ENCODE data around the gene LRFN3.
"Not testable (repeated sequence)": the region's sequence is repeated elsewhere in the genome, so short reads cannot be mapped to it uniquely, and the experiment has no call there.

The LRFN3 gene

GRCh38 chr19:35975608-35976214, 39.5 kb downstream of the LRFN3 start:
- DNase-seq (ENCODE audit: low read depth), result no peak

- DNase-seq (ENCODE audit: low read depth), result no peak
Measured at GRCh38 chr19:35977446-35978222, 41.5 kb downstream of the LRFN3 start.

GRCh38 chr19:35978271-35978670, 42.1 kb downstream of the LRFN3 start:
- no peak for DNase-seq (ENCODE audit: low read depth)

GRCh38 chr19:35978832-35979365, 42.7 kb downstream of the LRFN3 start:
- no peak for DNase-seq (ENCODE audit: low read depth)

- not testable (repeated sequence) for DNase-seq (ENCODE audit: low read depth)
Measured at GRCh38 chr19:35980997-35981396, 44.8 kb downstream of the LRFN3 start.

GRCh38 chr19:35983177-35983576, 47.0 kb downstream of the LRFN3 start:
- DNase-seq (ENCODE audit: low read depth), result no peak

- DNase-seq (ENCODE audit: low read depth), result no peak
Measured at GRCh38 chr19:35986111-35986510, 49.9 kb downstream of the LRFN3 start.

- no peak for DNase-seq (ENCODE audit: low read depth)
Measured at GRCh38 chr19:35986664-35987570, 50.7 kb downstream of the LRFN3 start.

- DNase-seq (ENCODE audit: low read depth), result no peak
Measured at GRCh38 chr19:35987571-35987896, 51.4 kb downstream of the LRFN3 start.

GRCh38 chr19:35988824-35989223, 52.6 kb downstream of the LRFN3 start:
- DNase-seq (ENCODE audit: low read depth), result no peak

GRCh38 chr19:35990156-35990555, 54.0 kb downstream of the LRFN3 start:
- DNase-seq (ENCODE audit: low read depth), result no peak

GRCh38 chr19:35990771-35991730, 54.9 kb downstream of the LRFN3 start:
- no peak for DNase-seq (ENCODE audit: low read depth)

- DNase-seq (ENCODE audit: low read depth), result no peak
Measured at GRCh38 chr19:35991731-35992450, 55.7 kb downstream of the LRFN3 start.

GRCh38 chr19:35992907-35993765, 57.0 kb downstream of the LRFN3 start:
- DNase-seq (ENCODE audit: low read depth), result no peak

GRCh38 chr19:35993923-35994598, 57.9 kb downstream of the LRFN3 start:
- DNase-seq (ENCODE audit: low read depth), result no peak

Data from activated gamma-delta T cell treated with anti-CD3 and anti-CD28 coated beads, Interleukin-2, amount 50 U/mL, for 16 hours (primary cell).